Femur (tissue), 1 donor: Measurements from ENCODE around the gene STIM1.
"Not testable (repeated sequence)": the region's sequence is repeated elsewhere in the genome, so short reads cannot be mapped to it uniquely, and the experiment has no call there.

Source experiments
- DNase-seq: peaks from one replicate; pipeline ENCODE4 v3.0.0-alpha.2; 2017

The STIM1 gene

DNA sequence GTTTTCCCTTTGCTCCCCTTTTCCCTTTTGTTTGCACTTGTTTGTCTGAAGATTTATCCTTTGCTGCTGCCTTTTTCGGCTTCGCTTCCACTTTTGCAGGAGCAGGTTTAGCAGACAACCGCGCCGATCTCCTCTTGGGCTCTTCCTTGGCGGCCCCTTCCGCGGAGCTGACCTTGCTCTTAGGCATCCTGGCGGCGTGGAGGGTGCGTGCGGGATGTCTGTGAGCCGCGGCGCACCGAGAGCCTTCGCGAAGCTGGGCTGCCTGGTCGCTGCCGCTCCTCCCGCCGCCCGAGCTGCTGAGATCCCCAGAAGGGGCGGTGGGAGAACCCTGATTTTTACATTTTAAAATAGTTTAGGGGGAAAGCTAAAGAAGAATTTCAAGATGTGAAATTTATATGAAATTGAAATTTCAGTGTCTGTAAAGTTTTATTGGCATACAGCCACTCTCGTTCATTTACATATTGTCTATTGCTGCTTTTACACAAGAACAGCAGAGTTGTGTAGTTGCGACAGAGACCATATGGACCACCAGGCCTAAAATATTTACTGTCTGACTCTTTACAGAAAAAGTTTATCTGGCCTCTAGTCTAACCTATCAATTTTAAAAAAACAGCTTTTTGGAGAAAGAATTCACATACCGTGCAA is 133.9 kb downstream of the STIM1 start:
- DNase-seq: no peak

DNA sequence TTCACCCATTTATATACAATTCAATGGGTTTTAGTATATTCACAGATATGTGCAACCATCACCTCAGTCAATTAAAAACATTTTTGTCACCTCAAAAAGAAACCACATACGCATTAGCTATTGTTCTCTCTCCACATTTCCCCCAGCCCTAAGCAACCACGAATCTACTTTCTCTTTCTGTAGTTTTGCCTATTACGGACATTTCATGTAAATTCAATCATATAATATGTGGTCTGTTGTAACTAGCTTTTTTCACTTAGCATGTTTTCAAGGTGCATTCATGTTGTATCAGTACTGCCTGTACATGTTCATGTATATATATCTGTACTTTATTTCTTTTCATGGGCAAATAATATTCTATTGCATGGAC is 134.4 kb downstream of the STIM1 start:
- DNase-seq: no peak

DNA sequence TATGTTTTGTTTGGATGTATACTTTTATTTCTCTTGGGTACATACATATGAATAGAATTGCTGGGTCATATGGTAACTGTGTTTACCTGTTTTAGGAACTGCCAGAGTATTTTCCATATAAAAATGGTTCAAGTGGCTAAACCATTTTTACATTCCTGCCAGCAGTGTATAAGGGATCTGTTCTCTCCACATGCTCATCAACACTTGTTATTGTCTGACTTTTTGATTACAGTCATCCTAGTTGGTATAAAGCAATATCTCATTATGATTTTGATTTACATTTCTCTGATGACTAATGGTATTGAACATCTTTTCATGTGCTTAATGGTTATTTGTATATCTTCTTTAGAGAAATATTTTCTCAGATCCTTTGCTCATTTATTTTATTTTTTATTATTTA is 134.9 kb downstream of the STIM1 start:
- no peak for DNase-seq

DNA sequence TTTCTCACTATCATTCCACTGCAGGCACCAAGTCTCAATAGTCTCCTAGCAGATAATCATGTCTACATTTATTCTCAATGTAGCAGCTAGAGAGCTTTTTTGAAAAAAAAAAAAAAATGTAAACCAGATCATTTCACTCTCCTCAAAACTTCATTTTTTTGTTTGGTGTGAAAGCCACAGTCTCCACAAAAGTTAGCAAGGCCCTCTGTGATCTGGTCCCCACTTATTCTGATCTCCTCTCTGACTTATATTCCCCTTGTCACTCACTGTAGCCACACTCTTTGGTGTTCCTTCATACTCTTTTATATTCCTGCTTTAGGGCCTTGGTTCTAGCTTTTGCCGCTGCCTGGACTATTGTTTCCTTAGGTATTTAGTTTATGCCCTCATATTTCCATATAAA is 137.5 kb downstream of the STIM1 start:
- no peak for DNase-seq

DNA sequence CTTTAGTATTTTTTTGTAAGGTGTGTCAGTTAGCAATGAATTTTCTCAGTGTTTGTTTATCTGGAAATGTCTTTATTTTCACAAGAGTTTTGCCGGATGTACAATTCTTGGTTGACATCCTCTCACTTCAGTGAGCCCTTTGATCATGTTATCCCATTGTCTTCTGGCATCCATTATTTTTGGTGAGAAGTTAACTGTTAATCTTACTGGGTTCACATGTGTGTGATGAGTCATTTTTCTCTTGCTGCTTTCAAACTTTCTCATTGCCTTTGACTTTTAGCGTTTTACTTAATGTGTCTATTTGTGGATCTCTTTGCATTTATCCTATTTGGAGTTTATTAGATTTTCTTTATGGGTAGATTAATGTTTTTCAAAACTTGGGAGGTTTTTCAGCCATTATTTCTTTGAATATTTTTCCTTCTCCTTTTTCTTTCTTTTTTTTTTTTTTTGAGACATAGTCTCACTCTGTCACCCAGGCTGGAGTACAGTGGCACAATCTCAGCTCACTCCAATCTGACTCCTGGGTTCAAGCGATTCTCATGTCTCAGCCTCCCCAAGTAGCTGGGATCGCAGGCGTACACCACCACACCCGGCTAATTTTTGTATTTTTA is 138.7 kb downstream of the STIM1 start:
- DNase-seq: no peak

DNA sequence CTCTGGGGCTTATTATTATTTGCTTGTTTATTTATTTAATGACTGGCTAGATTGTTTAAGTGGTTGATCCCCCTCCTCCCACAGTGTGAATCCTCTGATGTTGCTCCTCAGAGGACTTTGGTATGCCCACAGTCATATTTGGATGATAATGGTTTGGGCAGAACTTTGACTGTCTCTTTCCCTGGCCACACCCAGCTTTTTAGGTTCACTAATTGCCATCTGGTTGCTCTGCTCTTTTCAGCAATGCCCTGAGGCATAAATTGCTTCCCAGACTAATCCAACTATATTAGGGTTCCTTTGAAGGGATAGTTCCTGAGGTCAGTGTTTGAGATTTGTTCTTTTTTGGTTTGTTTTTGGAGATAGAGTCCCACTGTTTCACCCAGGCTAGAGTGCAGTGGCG is 139.8 kb downstream of the STIM1 start:
- no peak for DNase-seq

DNA sequence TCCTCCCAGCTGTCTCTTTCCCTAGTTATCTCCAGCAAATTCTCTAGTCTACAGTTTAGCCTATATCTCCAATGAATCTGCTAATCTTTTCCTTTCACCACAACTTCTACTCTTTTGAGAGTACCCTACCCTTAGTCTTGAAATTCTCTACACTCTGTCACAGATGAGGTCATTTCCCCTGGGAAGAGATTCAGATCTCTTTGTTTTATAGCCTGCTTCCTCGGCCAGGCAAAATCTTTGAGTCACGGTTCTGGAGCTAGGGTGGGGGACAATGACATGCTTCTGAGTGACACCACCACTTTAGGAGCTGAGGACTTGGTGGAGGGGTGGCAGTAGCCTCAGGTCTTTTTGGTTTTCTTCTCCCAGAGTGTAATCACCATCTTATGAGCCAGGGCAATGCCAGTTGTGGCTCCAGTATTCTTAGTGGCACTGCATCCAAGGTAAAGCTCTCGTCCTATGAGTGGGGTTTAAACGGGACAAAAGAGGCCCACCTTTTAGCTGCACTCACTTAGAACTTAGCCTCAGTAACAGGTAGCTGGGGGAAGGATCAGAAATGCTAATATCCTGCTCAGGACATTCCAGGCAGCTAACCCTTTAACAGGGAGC is 140.6 kb downstream of the STIM1 start:
- no peak for DNase-seq

DNA sequence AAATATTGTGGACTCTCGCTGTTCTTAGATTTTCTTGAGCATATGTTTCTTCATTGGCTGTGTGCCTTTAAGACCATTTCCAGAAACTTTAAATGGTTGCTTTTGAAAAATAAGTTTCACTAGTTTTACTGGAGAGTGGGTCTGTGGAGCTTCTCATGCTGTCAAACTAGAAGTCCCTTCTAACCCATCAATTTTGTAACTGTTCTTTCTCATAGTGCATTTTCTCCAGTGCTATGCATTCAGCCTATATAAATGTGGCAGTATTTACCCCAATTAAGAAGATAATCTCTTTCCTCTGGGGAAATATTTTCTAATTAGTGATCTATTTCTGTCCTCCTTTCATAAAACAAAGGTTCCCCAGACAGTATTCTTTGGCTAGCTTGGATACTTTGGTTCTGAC is 141.2 kb downstream of the STIM1 start:
- no peak for DNase-seq

DNA sequence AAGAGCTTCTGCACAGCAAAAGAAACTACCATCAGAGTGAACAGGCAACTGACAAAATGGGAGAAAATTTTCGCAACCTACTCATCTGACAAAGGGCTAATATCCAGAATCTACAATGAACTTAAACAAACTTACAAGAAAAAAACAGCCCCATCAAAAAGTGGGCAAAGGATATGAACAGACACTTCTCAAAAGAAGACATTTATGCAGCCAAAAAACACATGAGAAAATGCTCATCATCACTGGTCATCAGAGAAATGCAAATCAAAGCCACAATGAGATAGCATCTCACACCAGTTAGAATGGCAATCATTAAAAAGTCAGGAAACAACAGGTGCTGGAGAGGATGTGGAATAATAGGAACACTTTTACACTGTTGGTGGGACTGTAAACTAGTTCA is 149.3 kb downstream of the STIM1 start:
- not testable (repeated sequence) for DNase-seq

DNA sequence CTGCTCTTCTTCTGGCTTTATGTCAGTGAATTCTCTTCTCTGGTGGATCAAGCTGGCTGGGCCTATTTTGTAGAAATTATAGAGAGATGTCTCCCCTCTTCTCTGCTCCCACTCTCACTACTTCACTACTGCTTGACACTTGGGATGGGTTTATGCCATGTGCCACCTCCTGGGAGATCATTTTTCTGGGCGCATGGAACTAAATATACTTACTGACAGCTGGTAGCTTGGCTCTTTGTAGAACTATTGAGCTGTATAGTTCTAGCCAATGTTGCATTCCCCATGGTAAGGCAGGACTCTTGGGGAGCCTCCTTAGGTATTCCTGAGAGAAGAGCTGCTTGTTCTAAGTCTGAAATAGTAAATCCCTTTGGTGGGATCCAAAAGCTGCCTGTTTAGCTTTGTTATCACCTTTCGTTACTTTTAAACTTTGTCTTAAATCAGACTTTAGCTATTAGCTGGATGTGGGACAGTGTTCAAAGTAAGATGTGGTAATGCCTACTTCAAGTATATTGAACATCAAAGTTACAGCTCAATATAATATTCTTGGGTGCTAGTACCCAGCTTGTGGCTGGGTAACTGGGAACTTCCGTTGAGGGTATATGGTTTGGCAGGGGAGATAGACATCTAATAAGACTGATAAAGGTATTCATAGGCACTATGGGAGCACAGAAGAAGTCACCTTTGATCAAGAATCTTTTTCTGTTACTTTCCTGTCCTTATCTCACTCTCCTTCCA is 151.6 kb downstream of the STIM1 start:
- no peak for DNase-seq

DNA sequence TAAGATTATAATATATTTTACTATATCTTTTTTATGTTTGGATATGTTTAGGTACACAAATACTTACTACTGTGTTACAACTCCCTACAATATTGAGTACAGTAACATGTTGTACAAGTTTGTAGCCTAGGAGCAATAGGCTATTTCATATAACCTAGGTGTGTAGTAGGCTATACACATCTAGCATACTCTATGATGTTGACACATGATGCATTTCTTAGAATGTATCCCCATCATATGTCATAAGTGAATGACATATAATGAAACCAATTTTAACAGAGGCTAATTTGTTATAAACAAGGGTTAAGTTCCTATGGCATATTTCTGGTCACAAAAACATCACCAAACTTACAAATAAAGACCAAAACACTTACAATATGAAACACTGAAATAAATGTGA is 152.7 kb downstream of the STIM1 start:
- DNase-seq: no peak

DNA sequence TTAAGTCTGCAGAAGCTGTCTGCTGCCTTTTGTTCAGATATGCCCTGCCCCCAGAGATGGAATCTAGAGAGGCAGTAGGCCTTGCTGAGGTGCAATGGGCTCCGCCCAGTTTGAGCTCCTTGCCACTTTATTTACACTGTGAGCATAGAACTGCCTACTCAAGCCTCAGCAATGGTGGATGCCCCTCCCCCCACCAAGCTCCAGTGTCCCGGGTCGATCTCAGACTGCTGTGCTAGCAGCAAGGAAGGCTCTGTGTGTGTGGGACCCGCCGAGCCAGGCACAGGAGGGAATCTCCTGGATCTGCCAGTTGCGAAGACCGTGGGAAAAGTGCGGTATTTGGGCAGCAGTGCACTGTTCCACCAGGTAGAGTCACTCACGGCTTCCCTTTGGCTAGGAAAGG is 161.1 kb downstream of the STIM1 start:
- not testable (repeated sequence) for DNase-seq

DNA sequence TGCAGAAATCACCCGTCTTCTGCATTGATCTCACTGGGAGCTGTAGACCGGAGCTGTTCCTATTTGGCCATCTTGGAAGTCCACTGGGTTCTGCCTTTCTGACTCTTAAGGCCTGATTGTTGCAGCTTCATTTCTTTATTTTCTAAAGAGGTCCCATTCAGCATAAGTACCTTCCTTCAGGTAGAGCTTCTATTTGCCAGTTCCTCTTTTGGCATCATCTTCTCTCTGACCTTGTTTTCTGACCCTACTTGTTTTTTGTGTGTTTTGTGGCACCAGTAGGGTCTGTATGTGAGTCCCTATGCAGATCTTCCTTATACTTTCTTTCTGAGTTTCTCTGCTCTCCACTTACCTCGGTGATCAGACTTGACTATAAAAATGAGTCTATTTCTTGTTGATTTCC is 161.7 kb downstream of the STIM1 start:
- DNase-seq: no peak

DNA sequence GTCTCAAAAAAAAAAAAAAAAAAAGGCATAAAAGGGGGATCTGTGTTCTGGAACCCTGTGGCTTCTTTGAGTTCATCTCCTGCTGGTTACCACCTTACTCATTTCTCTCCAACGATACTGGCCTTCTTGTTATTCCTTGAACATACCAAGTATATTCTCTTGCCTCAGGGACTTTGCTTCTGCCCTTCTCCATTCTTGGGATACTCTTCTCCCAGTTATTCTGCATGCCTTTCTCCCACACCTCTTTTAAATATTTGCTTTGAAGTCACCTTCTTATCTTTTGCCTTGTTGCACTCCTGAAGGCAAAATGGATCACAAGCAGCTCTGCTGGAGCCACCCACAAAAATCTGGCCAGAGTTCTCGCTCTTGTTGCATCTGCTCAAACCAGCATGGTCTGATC is 163.2 kb downstream of the STIM1 start:
- DNase-seq: no peak

DNA sequence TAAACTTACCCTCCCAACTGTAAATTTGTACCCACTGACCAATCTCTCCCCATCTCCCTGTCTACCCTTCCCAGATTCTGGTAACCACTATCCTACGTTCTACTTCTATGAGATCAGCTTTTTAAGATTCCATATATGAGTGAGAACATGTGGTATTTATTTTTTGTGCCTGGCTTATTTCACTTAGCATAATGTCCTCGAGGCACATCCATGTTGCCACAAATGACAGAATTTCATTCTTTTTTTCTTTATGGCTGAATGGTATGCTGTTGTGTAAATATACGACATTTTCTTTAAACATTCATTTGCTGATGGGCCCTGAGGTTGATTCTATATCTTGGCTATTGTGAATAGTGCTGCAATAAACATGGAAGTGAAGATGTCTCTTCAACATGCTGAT is 164.4 kb downstream of the STIM1 start:
- DNase-seq: no peak

DNA sequence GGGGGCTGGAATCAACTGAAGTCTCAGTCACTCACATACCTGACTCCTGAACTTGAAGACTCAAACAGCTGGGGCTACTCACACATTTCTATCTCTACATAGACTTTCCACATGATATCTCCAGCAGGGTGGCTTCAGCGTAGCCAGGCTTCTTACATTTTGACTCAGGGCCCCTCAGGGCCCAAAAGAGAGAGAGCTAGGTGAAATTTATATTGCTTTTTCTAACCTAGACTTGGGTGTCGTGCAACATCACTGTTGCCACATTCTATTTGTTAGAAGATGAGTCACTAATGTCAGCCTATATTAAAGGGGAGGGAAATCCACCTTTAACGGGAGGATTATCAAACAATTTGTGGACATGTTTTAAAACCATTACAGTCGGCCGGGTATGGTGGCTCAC is 167.2 kb downstream of the STIM1 start:
- DNase-seq: no peak

DNA sequence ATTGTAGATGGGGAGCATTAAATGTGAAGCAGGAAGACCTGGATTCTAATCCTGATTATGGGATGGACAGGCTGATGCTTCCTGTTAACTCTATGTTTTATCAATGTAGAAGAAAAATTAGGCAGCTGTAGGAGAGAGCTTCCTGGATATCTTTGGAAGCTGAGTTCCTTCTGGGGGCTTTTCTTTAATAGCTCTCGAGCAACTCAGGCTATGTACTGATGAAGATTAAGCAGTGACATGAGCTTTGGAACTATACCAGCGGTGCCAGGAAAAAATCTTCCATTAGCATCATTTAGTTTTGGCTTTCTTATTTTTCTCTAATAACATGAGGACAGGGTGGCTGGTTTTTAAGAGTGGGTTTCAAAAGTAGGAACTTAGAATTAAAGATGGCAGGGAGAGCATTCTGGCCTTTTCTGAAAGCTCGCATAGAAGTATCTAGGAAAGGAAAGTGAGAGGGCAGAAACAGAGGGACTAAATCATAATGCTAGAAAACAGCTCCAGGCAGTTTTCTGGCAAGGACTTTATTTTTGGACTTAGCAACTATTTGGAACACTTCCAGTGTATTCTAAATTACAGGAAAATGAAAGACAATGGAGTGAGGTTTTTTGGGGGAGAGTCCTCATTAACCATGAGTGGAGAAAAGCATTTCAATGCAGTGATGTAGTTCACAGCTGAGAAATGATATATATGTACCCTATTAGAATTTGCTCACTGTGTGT is 169.9 kb downstream of the STIM1 start:
- no peak for DNase-seq

DNA sequence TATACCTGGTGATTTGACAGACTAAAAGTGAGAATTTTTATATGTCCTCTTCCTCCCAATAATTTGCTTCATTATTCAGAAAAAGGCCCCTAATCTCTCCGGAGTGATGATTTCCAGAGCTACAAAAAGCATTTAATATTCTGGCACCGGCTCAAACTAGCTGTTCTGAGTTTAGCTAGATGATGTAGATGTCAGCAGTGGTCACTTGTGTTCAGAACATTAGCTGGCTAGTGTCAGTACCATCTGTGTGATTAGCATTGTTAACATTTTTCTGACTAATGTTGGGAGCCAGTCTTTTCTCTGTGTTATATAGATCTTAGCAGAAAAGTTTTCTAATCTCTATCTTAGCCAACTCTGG is 170.5 kb downstream of the STIM1 start:
- DNase-seq: no peak

DNA sequence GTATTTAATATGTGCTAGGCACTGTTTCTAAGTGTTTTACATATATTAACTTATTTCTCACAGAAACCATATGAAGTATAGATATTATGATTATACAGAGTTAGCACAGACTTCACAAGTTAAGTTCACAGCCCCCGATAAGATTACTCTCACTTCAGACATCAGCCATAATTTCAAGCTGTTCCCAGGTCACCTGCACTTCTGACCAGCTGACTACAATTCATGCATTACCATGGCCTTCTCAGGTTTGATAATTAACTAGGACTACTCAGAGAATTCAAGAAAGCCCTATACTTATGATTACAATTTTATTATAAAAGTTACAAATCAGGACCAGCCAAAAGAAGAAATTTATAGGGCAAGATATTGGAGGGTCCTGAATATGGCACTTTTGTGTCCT is 170.9 kb downstream of the STIM1 start:
- DNase-seq: no peak

DNA sequence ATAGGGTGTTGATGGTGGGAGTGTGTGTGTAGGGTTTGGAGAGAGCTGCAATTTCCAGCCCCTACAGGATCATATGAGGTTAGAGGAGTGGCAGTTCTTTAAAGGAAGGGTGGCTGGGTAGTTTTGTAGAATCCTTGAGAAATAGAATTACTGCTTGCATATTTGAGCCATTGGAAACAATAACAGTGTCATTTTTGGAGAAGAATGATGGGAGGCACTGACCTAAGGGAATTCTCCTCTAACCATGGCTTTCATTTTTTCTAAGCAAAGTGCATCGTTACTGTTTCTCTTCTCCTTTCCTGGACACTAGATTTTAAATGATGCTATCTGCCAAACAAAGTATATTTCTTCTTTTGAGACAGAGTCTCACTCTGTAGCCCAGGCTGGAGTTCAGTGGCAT is 172.3 kb downstream of the STIM1 start:
- DNase-seq: no peak

DNA sequence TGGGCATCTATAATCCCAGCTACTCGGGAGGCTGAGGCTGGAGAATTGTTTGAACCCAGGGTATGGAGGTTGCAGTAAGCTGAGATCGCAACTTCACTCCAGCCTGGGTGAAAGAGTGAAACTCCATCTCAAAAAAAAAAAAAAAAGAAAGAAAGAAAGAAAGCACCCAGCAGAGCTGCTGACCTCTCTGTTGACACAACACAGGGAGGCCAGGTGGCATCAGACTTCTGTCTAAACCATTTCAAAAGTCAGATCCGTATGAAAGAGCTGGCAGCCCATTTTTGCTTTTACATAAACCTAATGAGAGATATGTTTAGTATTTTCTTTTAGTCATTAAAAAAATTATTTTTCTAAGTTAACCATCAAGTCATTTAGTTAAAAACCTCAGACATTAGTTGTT is 174.7 kb downstream of the STIM1 start:
- no peak for DNase-seq

DNA sequence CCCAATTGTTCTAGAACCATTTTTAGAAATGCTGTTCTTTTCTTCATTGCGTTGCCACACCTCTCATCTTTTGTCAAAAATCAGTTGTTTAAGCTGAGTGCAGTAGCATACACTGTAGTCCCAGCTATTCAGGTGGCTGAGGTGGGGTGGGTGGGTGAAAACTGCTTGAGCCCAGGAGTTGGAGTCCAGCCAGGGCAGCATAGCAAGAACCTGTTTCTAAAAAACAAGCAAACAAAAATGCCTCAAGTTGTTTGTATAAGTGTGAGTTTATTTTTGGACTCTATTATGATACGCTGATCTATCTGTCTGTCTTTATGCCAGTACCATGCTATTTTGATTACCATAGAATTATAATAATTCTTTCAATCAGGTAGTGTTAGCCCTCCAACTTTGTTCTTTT is 176.6 kb downstream of the STIM1 start:
- no peak for DNase-seq

DNA sequence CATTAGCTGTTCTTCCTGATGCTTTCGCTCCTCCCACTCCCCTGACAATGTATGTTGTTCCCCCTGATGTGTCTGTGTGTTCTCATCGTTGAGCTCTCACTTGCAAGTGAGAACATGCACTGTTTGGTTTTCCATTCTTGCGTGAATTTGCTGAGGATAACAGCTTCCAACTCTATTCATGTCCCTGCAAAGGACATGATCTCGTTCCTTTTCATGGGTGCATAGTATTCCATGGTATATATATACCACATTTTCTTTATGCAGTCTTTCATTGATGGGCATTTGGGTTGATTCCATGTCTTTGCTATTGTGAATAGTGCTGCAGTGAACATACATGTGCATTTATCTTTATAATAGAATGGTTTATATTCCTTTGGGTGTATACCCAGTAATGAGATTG is 180.5 kb downstream of the STIM1 start:
- no peak for DNase-seq

DNA sequence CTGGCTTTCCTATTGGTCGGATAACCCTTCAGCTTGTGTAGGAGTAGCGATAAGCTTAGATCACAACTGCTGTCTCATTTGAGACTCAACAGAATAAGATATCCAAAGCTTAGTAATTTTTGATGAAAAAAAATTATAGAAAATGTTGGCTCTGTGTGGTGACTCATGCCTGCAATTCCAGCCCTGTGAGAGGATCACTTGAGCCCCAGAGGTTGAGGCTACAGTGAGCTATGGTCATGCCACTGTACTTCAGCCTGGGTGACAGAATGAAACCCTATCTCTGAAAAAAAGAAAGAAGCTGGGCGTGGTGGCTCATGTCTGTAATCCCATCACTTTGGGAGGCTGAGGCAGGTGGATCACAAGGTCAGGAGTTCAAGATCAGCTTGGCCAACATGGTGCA is 183.5 kb downstream of the STIM1 start:
- DNase-seq: no peak
